HG03460 (cell line): ENCODE measurements around the gene ARTN.

Experiments
- ATAC-seq: cut with Tn5 transposase; IDR thresholded peaks from one replicate; pipeline ENCODE4 v1.9.1; 2021; ENCODE audit not compliant: unreplicated experiment

Gene ARTN

DNA sequence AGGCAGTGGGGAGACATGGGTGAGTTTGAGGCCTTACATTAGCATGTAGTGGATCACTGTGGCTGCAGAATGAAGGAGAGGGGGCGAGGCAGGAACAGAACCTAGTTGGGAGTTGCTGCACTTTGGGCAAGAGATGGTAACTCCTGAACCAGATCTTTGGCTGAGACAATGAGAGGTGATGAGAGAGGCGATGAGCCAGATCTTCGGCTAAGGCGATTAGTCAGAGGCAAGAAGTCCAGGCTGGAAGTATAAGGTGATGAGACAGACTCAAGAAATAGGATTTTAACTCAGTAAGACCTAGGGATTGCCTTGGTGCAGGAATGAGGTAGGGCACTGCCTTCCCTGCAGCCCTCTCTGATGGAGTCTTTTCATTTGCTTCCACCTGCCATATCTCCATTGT, 9.1 kb upstream of the ARTN start:
- ATAC-seq, result no peak

DNA sequence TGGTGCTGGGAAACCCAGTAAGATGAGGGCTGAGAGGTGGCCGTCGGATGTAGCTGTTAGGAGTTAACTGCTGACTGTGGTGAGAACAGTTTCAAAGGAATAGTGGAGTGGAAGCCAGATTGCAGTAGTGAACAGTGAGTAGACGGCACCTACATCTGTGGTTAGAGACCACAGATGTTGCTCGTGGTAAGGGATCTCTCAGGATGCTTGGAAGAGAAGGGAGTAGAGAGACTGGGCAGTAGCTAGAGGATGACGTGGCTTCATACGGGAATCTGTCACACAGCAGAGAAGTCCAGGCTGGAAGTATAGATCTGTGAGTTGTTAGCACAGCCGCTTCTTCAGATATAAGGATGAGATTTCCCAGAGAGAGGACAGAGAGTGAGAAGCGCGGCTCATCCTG, 7.8 kb upstream of the ARTN start:
- no peak for ATAC-seq

DNA sequence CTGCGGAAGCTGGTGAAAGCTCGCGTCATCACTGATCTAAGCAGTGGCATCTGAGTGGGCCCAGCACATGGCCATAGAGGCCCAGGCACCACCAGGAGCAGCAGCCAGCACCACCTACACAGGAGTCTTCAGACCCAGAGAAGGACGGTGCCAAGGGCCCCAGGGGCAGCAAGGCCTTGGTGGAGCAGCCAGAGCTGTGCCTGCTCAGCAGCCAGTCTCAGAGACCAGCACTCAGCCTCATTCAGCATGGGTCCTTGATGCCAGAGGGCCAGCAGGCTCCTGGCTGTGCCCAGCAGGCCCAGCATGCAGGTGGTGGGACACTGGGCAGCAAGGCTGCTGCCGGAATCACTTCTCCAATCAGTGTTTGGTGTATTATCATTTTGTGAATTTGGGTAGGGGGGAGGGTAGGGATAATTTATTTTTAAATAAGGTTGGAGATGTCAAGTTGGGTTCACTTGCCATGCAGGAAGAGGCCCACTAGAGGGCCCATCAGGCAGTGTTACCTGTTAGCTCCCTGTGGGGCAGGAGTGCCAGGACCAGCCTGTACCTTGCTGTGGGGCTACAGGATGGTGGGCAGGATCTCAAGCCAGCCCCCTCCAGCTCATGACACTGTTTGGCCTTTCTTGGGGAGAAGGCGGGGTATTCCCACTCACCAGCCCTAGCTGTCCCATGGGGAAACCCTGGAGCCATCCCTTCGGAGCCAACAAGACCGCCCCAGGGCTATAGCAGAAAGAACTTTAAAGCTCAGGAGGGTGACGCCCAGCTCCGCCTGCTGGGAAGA, 3.2 kb upstream of the ARTN start:
- ATAC-seq, result no peak

DNA sequence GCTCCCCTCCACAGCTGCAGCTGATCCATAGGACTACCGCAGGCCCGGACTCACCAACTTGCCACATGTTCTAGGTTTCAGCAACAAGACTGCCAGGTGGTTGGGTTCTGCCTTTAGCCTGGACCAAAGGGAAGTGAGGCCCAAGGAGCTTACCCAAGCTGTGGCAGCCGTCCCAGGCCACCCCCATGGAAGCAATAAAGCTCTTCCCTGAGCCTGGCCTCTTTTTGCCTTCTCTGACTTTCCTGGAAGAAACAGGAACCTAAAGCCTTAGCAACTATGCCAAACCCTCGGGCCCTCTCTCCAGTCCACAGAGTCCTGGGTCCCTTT, 2.7 kb upstream of the ARTN start:
- no peak for ATAC-seq

DNA sequence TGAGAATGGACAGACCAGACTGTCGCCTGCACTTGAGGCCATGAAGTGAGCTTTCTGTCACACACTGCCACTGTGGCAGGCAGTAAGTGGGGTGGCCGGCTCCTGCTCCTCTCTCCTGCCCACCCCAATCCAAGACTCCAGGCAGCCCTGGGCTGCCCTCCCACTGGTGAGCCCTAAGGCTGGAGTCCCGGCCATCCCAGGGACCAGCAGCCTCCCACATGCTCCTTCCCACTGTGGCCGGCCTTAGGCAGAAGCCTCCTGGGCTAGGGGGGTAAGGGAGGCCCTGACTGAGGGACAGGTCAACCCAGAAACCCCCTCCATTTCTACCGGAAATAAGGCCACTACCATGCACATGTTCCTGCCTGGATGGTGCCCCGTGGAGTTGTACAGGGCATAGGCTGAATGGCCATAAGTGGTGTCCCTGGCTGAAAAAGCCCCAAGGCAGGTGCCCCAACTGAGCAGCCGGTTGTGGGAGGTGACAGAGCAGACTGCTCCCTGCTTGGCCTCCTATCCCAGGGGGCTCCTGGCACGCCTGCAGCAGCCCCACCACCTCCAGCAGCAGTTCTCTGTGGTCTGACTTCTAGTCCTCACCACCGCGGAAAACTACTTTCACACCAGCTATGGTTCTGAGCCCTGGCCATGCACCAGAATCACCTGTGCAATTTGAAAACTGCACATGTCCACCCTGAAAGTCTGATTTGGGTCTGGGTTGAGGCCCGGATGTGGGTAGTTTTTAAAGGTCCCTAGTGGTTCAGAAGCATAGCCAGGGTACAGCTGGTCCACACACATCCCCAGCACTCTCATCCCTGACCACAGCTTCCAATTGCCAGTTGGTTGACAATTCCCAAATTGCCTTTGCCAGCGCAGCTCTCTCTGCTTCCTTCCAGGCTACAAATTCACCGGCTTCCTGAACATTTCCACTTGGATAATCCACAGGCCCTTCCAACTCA, 1.6 kb upstream of the ARTN start:
- no peak for ATAC-seq

DNA sequence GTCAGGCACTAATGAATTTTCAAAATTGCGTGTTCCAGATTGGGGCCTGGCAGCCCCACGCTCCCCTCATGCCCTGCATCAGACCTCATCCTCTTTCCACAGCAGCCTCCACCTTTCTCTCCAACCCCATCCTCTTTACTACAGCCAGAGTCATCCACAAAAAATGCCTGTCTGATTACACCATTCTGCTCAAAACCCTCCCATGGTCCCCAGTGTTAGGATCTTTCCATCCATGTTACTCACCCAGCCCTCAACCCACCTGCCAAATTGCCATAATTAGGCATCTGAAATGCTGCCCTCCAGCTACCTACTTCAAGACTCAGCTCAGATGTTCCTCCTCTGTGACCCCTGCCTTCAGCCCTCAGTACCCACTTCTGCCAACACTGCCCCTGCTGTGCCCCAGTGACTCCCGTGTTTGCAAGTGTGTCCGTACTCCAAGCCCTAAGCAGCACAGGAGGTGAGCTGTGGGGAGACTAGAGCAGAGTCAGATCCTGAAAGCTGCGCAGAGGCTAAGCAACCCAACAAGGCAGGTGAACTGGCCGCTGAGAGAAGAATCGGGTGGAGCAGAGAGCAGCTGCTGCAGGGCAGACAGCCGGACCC, 715 bp upstream of the ARTN start:
- no peak for ATAC-seq

DNA sequence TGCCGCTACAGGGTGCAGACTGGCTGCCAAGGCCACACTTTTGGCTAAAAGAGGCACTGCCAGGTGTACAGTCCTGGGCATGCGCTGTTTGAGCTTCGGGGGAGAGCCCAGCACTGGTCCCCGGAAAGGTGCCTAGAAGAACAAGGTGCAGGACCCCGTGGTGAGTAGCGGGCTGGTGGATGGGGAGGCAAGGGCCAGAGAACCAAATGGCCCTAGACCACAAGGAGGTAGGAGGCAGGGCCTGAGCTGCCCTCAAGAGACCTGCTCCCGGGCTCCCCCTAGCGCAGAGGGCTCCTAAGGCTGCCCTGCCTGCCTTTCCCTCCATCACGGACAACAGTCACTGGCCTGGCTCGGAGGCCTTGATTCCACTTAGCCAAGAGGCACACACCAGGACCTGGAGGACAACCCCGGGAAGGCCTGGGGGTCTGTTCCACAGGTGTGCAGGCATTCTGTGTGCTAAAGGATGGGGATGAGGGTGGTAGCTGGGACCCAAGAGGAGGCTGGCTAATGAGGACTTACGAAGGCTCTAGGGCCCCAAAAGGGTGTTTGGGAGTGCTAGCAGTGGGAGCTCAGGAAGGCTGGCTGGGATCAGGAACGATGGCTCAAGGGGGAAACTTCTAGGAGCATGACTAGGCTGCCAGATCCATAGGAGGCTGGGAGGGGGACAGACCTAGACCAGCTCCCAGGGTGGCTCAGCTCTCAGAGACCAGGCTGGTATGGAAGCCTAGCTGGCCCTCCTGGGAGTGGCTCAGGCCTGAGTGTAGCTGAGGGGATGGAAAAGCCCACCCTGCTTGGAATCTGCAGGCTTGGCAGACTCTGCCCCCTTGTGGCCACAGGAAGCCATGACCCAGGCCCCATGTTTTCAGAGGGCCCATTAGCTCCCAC, 742 bp downstream of the ARTN start:
- ATAC-seq, result no peak

DNA sequence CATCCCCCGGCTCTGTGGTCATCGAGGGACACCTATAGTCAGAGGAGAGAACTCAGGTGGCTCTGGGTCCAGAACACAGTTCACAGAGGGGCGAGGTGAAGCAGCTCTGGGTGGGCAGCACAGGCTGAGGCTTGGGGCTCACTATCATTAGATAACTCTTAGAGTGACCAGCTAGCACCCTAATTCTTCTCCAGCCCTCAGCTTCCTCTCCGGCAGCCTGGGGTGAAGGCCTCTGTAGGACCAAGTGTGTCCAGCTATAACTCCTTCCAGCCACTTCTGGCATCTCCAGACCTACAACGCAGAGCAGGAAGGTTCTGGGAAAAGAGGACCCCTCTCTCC, 1.4 kb downstream of the ARTN start:
- no peak for ATAC-seq

DNA sequence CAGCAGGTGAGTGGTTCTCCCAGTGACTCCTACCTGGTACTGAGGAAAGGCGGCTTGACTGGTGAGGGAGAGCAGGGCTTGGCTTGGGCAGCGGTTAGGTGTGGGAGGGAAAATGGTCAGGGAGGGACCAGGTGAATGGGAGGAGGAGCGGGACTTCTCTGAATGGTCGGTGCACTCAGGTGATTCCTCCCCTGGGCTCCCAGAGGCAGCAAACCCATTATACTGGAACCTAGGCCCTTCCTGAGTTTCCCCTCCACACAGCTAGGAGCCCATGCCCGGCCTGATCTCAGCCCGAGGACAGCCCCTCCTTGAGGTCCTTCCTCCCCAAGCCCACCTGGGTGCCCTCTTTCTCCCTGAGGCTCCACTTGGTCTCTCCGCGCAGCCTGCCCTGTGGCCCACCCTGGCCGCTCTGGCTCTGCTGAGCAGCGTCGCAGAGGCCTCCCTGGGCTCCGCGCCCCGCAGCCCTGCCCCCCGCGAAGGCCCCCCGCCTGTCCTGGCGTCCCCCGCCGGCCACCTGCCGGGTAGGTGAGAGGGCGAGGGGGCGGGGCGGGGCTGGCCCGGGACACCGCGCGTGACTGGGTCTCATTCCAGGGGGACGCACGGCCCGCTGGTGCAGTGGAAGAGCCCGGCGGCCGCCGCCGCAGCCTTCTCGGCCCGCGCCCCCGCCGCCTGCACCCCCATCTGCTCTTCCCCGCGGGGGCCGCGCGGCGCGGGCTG, 2.3 kb downstream of the ARTN start:
- no peak for ATAC-seq

DNA sequence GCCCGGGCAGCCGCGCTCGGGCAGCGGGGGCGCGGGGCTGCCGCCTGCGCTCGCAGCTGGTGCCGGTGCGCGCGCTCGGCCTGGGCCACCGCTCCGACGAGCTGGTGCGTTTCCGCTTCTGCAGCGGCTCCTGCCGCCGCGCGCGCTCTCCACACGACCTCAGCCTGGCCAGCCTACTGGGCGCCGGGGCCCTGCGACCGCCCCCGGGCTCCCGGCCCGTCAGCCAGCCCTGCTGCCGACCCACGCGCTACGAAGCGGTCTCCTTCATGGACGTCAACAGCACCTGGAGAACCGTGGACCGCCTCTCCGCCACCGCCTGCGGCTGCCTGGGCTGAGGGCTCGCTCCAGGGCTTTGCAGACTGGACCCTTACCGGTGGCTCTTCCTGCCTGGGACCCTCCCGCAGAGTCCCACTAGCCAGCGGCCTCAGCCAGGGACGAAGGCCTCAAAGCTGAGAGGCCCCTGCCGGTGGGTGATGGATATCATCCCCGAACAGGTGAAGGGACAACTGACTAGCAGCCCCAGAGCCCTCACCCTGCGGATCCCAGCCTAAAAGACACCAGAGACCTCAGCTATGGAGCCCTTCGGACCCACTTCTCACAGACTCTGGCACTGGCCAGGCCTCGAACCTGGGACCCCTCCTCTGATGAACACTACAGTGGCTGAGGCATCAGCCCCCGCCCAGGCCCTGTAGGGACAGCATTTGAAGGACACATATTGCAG, 3.0 kb downstream of the ARTN start:
- no peak for ATAC-seq

DNA sequence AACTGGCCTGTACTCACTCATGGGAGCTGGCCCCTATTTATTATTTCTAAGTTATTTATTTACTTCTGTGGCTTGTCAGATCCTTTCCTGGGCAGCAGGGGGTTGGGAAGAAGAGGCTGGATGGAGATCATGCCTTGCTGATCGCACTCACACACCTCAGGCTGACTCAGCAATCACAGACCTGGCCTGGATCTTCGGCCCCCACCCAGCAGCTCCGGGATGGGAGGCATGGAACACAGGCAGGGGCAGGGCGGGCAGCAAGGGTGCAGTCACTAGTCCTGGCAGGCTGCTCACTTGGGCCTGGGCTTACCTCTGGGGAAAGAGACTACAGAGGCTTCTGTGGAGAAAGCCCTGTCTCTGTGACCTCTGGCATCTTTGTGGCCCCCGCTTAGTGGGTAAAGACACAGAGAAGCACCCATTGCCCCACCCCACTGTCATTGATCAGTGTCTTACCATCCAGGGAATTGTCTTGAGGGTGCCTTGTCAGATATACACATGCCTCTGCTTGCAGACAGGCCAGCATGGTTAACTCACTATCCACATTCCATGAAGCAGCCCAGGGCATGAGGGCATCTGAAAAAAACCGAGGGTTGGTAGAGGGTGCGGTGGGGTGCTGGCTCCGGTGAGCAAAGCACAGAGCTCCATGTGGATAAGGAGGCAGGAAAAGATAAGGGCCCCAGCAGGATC, 3.7 kb downstream of the ARTN start:
- ATAC-seq, result no peak

DNA sequence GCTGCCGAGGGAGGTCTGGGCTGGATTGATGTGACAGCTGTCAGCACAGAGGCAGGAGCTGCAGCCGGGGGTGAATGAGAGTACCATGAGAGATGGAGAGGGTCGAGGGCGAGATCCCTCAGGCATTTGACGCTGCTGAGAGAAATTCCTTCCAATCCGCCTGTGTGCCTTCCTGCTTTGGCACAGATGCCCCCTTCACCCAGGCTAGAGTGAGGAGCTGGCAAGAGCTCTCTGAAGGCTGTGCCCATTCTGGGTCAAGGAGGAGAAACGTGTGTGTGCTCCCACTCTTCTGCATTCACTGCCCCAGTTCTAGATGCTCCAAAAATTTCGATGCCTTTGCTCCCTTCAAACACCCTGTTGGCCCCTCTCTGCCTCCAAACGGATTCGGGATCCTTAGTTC, 4.8 kb downstream of the ARTN start:
- no peak for ATAC-seq

DNA sequence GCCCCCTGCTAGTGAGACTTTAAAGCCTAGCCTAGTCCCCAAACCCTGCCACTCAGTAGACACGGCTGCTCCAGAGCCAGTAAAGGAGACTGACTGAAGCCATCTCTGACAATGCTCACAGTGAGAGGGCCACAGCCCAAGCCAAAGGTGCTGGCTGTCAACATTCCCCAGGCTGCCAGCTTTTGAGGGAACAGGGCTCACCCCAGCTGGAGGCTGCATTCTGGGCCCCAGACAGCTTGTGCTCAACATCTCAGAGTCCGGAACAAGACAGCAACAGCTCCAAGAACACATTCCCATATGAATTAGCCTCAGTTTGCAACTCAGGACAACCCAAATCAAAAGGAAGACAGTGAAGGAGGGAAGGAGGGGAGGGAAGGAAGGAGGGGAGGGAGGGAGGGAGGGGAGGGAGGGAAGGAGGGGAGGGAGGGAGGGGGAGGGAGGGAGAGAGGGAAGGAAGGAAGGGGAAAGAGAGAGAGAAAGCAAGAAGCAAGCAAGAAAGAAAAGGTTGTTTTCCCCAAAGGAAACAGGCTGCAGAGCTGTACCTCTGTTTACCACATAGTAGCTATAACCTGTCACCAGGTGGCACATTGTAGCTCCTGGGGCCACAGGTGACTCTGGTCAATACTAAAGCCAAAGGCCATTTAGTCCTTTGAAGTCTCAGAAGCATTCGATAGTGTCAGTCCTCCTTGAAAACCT, 5.4 kb downstream of the ARTN start:
- ATAC-seq, result no peak

DNA sequence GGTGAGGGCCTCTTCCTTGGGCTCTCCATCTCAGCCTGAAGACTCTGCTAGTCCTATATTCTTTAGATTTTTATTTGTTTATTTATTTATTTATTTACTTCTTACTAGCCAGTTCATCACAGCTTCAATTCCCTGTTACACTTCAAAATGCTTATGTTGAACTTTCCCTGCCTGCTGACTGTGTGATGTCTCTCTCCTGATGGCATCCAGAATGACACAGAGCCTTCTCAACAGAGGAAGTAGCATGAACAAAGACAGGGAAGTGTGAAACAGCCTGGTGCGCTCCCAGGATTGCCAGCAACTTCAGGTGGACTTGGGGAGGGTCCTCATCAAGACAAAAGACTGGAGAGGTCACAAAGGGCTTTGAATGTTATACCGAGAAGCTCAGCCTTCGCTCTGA, 8.8 kb downstream of the ARTN start:
- no peak for ATAC-seq

DNA sequence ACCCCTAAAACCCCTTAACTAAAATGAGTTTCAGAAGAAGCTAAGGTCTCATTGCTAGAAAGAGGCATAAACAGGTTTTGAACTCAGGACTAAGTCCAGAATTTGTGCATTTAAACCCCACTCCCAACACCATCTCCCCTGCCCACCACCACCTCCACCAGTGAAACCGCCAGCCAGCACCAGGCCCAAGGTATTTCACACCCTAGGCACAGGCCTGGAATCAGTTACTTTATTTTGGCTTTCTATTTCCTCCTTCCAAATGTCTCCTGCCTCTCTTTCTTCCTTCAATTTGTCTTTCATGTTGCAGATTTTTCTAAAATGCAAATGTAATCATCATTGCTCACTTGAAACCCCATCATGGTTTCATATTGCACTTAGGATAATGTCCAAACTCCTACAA, 11.3 kb downstream of the ARTN start:
- ATAC-seq, result no peak

DNA sequence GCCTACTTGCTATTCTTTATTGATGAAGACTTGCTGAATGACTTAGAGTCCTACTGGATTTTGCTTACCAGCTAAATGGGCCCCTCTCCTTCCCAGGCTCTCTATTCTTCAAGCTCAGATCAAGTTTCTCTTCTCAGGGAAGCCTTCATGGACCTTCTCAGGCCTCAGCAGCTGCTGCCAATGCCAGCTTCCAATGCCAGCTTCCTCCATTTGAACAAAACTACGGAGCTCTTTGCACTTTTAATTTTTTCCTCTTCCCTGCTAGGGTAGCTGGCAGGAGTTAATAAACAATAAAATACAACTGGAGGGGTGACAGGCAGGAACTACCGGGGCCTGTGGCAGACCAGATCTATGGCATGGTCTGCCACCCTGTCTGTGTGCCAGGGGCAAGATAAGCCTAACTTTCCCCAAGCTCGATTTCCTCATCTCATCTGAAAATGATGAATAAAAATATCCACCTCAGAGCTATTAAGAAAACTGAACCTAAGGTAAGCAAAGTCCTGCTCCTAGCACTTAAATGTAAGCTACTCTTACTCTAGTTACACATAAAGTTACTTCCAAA, 12.2 kb downstream of the ARTN start:
- ATAC-seq, result no peak

DNA sequence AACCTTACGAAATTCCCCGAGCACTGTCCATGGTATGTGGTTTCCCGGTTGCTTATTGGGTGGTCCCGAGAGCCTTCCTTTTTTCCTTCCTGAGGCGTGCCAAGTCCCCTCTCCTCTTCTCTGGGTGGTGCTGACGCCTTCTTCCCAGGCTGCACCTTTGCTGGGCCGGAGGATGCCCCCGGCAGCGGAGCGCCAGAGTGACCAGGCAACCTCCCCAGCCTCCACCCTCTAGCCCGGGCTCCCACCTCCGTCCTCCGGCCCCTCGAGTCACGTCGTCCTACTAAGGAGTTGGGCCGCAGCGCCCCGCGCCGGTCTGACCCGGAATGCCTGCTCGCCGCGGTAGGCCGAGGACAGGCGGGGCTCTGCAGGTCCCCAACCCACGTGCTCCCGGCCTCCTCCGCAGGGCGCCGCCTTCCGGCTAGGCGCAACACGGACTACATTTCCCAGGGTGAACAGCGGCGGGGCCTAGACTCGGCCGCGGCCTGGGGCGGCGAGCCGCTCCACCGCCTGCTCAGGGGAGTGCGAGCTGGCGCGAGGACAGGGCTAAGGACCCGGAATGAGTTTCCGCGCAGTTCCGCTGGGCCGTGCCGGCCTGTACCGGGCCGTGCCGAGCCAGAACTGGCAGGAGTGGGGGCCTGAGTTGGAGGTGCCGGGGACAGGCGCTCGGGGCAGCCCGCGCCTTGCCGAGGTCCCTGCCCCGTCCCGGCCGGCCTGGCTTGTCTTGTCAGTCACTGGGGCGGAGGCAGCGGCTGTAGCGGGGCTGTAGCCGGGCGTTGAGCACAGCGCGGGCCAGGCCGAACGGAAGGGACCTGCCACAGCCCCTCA, 12.8 kb downstream of the ARTN start, which contains the start of gene IPO13:
TSS of gene IPO13 (plus strand) at position 715 of the 825 bp plus-strand sequence. CDS start 651 bp downstream, outside the sequence.
- ATAC-seq, result peak; percentile 86
